VCaP (cell line): Measurements from ENCODE around the gene GMCL1.

Experiments
- H3K27ac ChIP-seq: fragments of 450-650 bp; 2 replicates; pipeline ENCODE4 v1.5.1; 2017
- CTCF ChIP-seq: fragments of 450-650 bp; conservative IDR thresholded peaks from 2 replicates; pipeline ENCODE4 v1.5.1; 2017; ENCODE audit warnings: mild to moderate bottlenecking, moderate library complexity

GMCL1 gene

GRCh38 chr2:69789772-69790600, 39.5 kb upstream of the GMCL1 start:
- no peak overlapping the region for H3K27ac ChIP-seq
- TF ChIP-seq CTCF: no peak

GRCh38 chr2:69790601-69790959, 38.9 kb upstream of the GMCL1 start:
- no peak overlapping the region for H3K27ac ChIP-seq
- TF ChIP-seq CTCF: no peak

GRCh38 chr2:69791045-69791444, 38.4 kb upstream of the GMCL1 start:
- no peak overlapping the region for H3K27ac ChIP-seq
- no peak for TF ChIP-seq CTCF

GRCh38 chr2:69796174-69796573, 33.3 kb upstream of the GMCL1 start:
- TF ChIP-seq CTCF: no peak
- H3K27ac ChIP-seq: no peak overlapping the region

- TF ChIP-seq CTCF: no peak
Observed at GRCh38 chr2:69797235-69797634, 32.2 kb upstream of the GMCL1 start.

GRCh38 chr2:69797836-69798289, 31.6 kb upstream of the GMCL1 start:
- no peak for TF ChIP-seq CTCF
- peak overlapping the region; percentile 46 for H3K27ac ChIP-seq

More at GRCh38 chr2:69797235-69797634, 32.2 kb upstream of the GMCL1 start:
- H3K27ac ChIP-seq: peak overlapping the region; percentile 46

GRCh38 chr2:69798290-69798908, 31.1 kb upstream of the GMCL1 start:
- TF ChIP-seq CTCF: no peak
- H3K27ac ChIP-seq: peak overlapping the region; percentile 46
